Astrocyte of the hippocampus (primary cell): ENCODE data around the gene EML1.

Experiments used
- DNase-seq: peaks from one replicate; pipeline ENCODE4 v3.0.0; 2011; ENCODE audit warnings: low read depth, low spot score

The EML1 gene

GRCh38 chr14:99871771-99872170 is 78.6 kb downstream of the EML1 start:
- no peak for DNase-seq

GRCh38 chr14:99872786-99873440 is 79.7 kb downstream of the EML1 start:
- DNase-seq = peak; percentile 65

GRCh38 chr14:99873653-99874052 is 80.4 kb downstream of the EML1 start:
- no peak for DNase-seq

GRCh38 chr14:99874306-99874705 is 81.1 kb downstream of the EML1 start:
- no peak for DNase-seq

GRCh38 chr14:99875421-99875820 is 82.2 kb downstream of the EML1 start:
- no peak for DNase-seq

- DNase-seq = no peak
Observed at GRCh38 chr14:99875836-99876235, 82.6 kb downstream of the EML1 start.

GRCh38 chr14:99876406-99876805 is 83.2 kb downstream of the EML1 start:
- DNase-seq = no peak

- DNase-seq = no peak
Observed at GRCh38 chr14:99878563-99878962, 85.3 kb downstream of the EML1 start.

- DNase-seq = peak; percentile 77
Observed at GRCh38 chr14:99879401-99880295, 86.4 kb downstream of the EML1 start.

GRCh38 chr14:99880651-99881420 is 87.6 kb downstream of the EML1 start:
- DNase-seq = peak; percentile 50

GRCh38 chr14:99883866-99884650 is 90.8 kb downstream of the EML1 start:
- DNase-seq = no peak

- DNase-seq = peak; percentile 81
Observed at GRCh38 chr14:99884834-99885648, 91.8 kb downstream of the EML1 start.

GRCh38 chr14:99885649-99885958 is 92.4 kb downstream of the EML1 start:
- no peak for DNase-seq

GRCh38 chr14:99887407-99887806 is 94.2 kb downstream of the EML1 start:
- no peak for DNase-seq

- DNase-seq = no peak
Observed at GRCh38 chr14:99888149-99888548, 94.9 kb downstream of the EML1 start.

- peak; percentile 54 for DNase-seq
Observed at GRCh38 chr14:99889268-99889667, 96.1 kb downstream of the EML1 start.

- no peak for DNase-seq
Observed at GRCh38 chr14:99891266-99891665, 98.1 kb downstream of the EML1 start.

GRCh38 chr14:99891900-99892299 is 98.7 kb downstream of the EML1 start:
- peak; percentile 67 for DNase-seq

- peak; percentile 77 for DNase-seq
Observed at GRCh38 chr14:99892406-99892805, 99.2 kb downstream of the EML1 start.

- no peak for DNase-seq
Observed at GRCh38 chr14:99896361-99896760, 103.1 kb downstream of the EML1 start.
